SK-N-SH treated with all-trans-retinoic acid at 6 μM for 48 hours (cell line): Measurements from ENCODE around the gene C11orf86.

Experiments
- ARNTL ChIP-seq: fragments of 450-650 bp; formaldehyde crosslinking; IDR thresholded peaks from 2 replicates; pipeline ENCODE4 v1.5.0; 2020; ENCODE audit warnings: low read depth, mild to moderate bottlenecking, moderate library complexity, borderline replicate concordance
- CSRNP3 ChIP-seq: fragments of 250-450 bp; sonication (Bioruptor Pico); IDR thresholded peaks from 2 replicates; pipeline ENCODE4 v1.5.1; 2021; ENCODE audit warnings: mild to moderate bottlenecking, moderate library complexity
- OSR1 ChIP-seq: fragments of 250-450 bp; sonication (Bioruptor Pico); IDR thresholded peaks from 2 replicates; pipeline ENCODE4 v1.8.0; 2022; ENCODE audit warnings: moderate library complexity, mild to moderate bottlenecking, inconsistent platforms
- POU6F1 ChIP-seq: fragments of 250-450 bp; sonication (Bioruptor Pico); IDR thresholded peaks from 2 replicates; pipeline ENCODE4 v1.8.0; 2021; ENCODE audit warnings: low read depth, mild to moderate bottlenecking, moderate library complexity, borderline replicate concordance
- SNAI2 ChIP-seq: fragments of 250-450 bp; sonication (Bioruptor Pico); IDR thresholded peaks from 2 replicates; pipeline ENCODE4 v1.5.0; 2020; ENCODE audit warnings: mild to moderate bottlenecking, moderate library complexity
- ZC3H10 ChIP-seq: fragments of 250-450 bp; sonication (Bioruptor Pico); IDR thresholded peaks from 2 replicates; pipeline ENCODE4 v1.5.1; 2021; ENCODE audit warnings: mild to moderate bottlenecking, moderate library complexity
- ZFP3 ChIP-seq: fragments of 250-450 bp; sonication (Bioruptor Pico); IDR thresholded peaks from 2 replicates; pipeline ENCODE4 v1.5.0; 2020; ENCODE audit warnings: mild to moderate bottlenecking, moderate library complexity
- ZNF8 ChIP-seq: fragments of 450-650 bp; formaldehyde crosslinking; IDR thresholded peaks from 2 replicates; pipeline ENCODE4 v1.5.0; 2020; ENCODE audit warnings: mild to moderate bottlenecking, moderate library complexity

- TF ChIP-seq OSR1 (no peak), POU6F1 (no peak), ZC3H10 (CRISPR knock-in tag) (no peak), CSRNP3 (CRISPR knock-in tag) (no peak), ARNTL (CRISPR knock-in tag) (no peak), ZFP3 (CRISPR knock-in tag) (no peak), SNAI2 (CRISPR knock-in tag) (no peak), ZNF8 (CRISPR knock-in tag) (no peak)
These were observed 27.3 kb downstream of the C11orf86 start for GRCh38 chr11:67002297-67002913.
